H9 (cell line): Measurements from ENCODE around the gene ALOX5. TPM values are rescaled to one million over a fixed set of nuclear protein-coding genes. Genes with fewer than 3 reads are reported as not detected.
"Not testable (repeated sequence)": the region's sequence is repeated elsewhere in the genome, so short reads cannot be mapped to it uniquely, and the experiment has no call there.

ENCODE experiments used
- DNase-seq: peaks from one replicate; pipeline ENCODE4 v3.0.0-alpha.2; 2017
- H2AFZ ChIP-seq: one replicate; pipeline ENCODE4 v1.6.1; 2013; ENCODE audit warnings: mild to moderate bottlenecking, low read length, control low read depth, moderate library complexity
- H2AK5ac ChIP-seq: 2 replicates; pipeline ENCODE4 v1.6.1; 2013; ENCODE audit warnings: low read length, control low read depth, mixed read lengths; ENCODE audit not compliant: insufficient read length
- H2BK120ac ChIP-seq: one replicate; pipeline ENCODE4 v1.6.1; 2013; ENCODE audit warnings: low read depth, mild to moderate bottlenecking, low read length, control low read depth, inconsistent platforms; ENCODE audit not compliant: poor library complexity, severe bottlenecking
- H2BK12ac ChIP-seq: 2 replicates; pipeline ENCODE4 v1.6.1; 2013; ENCODE audit warnings: low read length, control low read depth, mixed read lengths, low read depth; ENCODE audit not compliant: insufficient read length
- H2BK15ac ChIP-seq: 2 replicates; pipeline ENCODE4 v1.6.1; 2013; ENCODE audit warnings: low read depth, low read length, control low read depth
- H2BK20ac ChIP-seq: one replicate; pipeline ENCODE4 v1.6.1; 2013; ENCODE audit warnings: low read depth, mild to moderate bottlenecking, low read length, control low read depth, inconsistent platforms; ENCODE audit not compliant: poor library complexity, severe bottlenecking
- H2BK5ac ChIP-seq: 2 replicates; pipeline ENCODE4 v1.6.1; 2013; ENCODE audit warnings: low read length, control low read depth, mixed read lengths; ENCODE audit not compliant: insufficient read length
- H3K14ac ChIP-seq: 2 replicates; pipeline ENCODE4 v1.6.1; 2013; ENCODE audit warnings: low read length, control low read depth; ENCODE audit not compliant: insufficient read depth
- H3K18ac ChIP-seq: 2 replicates; pipeline ENCODE4 v1.6.1; 2013; ENCODE audit warnings: low read depth, mild to moderate bottlenecking, mixed read lengths, low read length, control low read depth; ENCODE audit not compliant: insufficient read length
- H3K23ac ChIP-seq: 2 replicates; pipeline ENCODE4 v1.6.1; 2013; ENCODE audit warnings: low read length, control low read depth, mixed read lengths, low read depth; ENCODE audit not compliant: insufficient read length
- H3K23me2 ChIP-seq: 2 replicates; pipeline ENCODE4 v1.6.1; 2013; ENCODE audit warnings: low read depth, mild to moderate bottlenecking, mixed read lengths, low read length, control low read depth; ENCODE audit not compliant: insufficient read length, poor library complexity, severe bottlenecking
- H3K27ac ChIP-seq: 2 replicates; pipeline ENCODE4 v1.5.1; 2013; ENCODE audit warnings: low read length, control low read depth, mixed read lengths, low read depth; ENCODE audit not compliant: insufficient read length
- H3K27me3 ChIP-seq: 2 replicates; pipeline ENCODE4 v1.6.1; 2013; ENCODE audit warnings: low read length, control low read depth, inconsistent platforms; ENCODE audit not compliant: insufficient read depth
- H3K4ac ChIP-seq: 2 replicates; pipeline ENCODE4 v1.6.1; 2013; ENCODE audit warnings: low read depth, mild to moderate bottlenecking, control low read depth, inconsistent platforms, low read length, moderate library complexity
- H3K4me1 ChIP-seq: 2 replicates; pipeline ENCODE4 v1.6.1; 2013; ENCODE audit warnings: low read length, control low read depth, inconsistent platforms; ENCODE audit not compliant: insufficient read depth
- H3K4me2 ChIP-seq: 2 replicates; pipeline ENCODE4 v1.6.1; 2013; ENCODE audit warnings: low read length, control low read depth, mixed read lengths; ENCODE audit not compliant: insufficient read length, insufficient read depth
- H3K56ac ChIP-seq: 2 replicates; pipeline ENCODE4 v1.6.1; 2013; ENCODE audit warnings: low read depth, mild to moderate bottlenecking, mixed read lengths, low read length, control low read depth; ENCODE audit not compliant: insufficient read length
- H3K79me1 ChIP-seq: 2 replicates; pipeline ENCODE4 v1.6.1; 2013; ENCODE audit warnings: low read depth, mild to moderate bottlenecking, moderate library complexity, low read length, control low read depth, inconsistent platforms; ENCODE audit not compliant: insufficient read depth, poor library complexity, severe bottlenecking
- H3K79me2 ChIP-seq: 2 replicates; pipeline ENCODE4 v1.6.1; 2013; ENCODE audit warnings: low read length, control low read depth, inconsistent platforms; ENCODE audit not compliant: insufficient read depth
- H3K9ac ChIP-seq: 2 replicates; pipeline ENCODE4 v1.6.1; 2013; ENCODE audit warnings: low read length, control low read depth, mixed read lengths; ENCODE audit not compliant: insufficient read length; ENCODE audit errors: extremely low read depth
- H3K9me3 ChIP-seq: one replicate; pipeline ENCODE4 v1.6.1; 2013; ENCODE audit warnings: low read depth, low read length, inconsistent platforms; ENCODE audit not compliant: control insufficient read depth
- H3T11ph ChIP-seq: one replicate; pipeline ENCODE4 v1.6.1; 2013; ENCODE audit warnings: mild to moderate bottlenecking, low read length, control low read depth, inconsistent platforms
- H4K20me1 ChIP-seq: one replicate; pipeline ENCODE4 v1.6.1; 2013; ENCODE audit not compliant: control insufficient read depth, insufficient read length, insufficient read depth
- H4K5ac ChIP-seq: 2 replicates; pipeline ENCODE4 v1.6.1; 2013; ENCODE audit warnings: low read depth, mild to moderate bottlenecking, mixed read lengths, low read length, control low read depth; ENCODE audit not compliant: insufficient read length
- H4K8ac ChIP-seq: replicated peaks from 2 replicates; pipeline ENCODE4 v1.6.1; 2013; ENCODE audit warnings: low read length, control low read depth, mixed read lengths, low read depth; ENCODE audit not compliant: insufficient read length
- H4K91ac ChIP-seq: 2 replicates; pipeline ENCODE4 v1.6.1; 2013; ENCODE audit warnings: low read depth, mild to moderate bottlenecking, moderate library complexity, mixed read lengths, low read length, control low read depth; ENCODE audit not compliant: insufficient read length
- H3K27ac Mint-ChIP-seq, 3 experiments: 2 replicates in 2 of 3; 3 replicates in 1 of 3; pipeline ENCODE4 v1.8.0; 2020 to 2021; ENCODE audit warnings: mixed read lengths in 3 of 3, mild to moderate bottlenecking in 1 of 3, moderate library complexity in 1 of 3
- H3K27me3 Mint-ChIP-seq: 2 replicates; pipeline ENCODE4 v1.8.0; 2021; ENCODE audit warnings: low read depth, mild to moderate bottlenecking, moderate library complexity, mixed read lengths
- H3K36me3 Mint-ChIP-seq, 3 experiments: 2 replicates in 2 of 3; 3 replicates in 1 of 3; pipeline ENCODE4 v1.8.0; 2020 to 2021; ENCODE audit warnings: low read depth in 3 of 3, mixed read lengths in 3 of 3; ENCODE audit not compliant: insufficient read depth in 1 of 3
- H3K4me1 Mint-ChIP-seq, 2 experiments: 2 replicates each; pipeline ENCODE4 v1.8.0; 2020; ENCODE audit warnings: mixed read lengths in 2 of 2
- H3K4me3 Mint-ChIP-seq, 2 experiments: 2 replicates in 1 of 2; 3 replicates in 1 of 2; pipeline ENCODE4 v1.8.0; 2020 to 2021; ENCODE audit warnings: mild to moderate bottlenecking in 2 of 2, mixed read lengths in 2 of 2, moderate library complexity in 1 of 2
- H3K9me3 Mint-ChIP-seq, 2 experiments: 2 replicates in 1 of 2; 3 replicates in 1 of 2; pipeline ENCODE4 v1.8.0; 2020; ENCODE audit warnings: mild to moderate bottlenecking in 2 of 2, mixed read lengths in 2 of 2, moderate library complexity in 1 of 2
- WGBS: extraction: QIAGEN DNeasy Blood & Tissue Kit; methylation state at CpG from one replicate; pipeline ENCODE4 v1.1.7; 2013; ENCODE audit warnings: missing lambda C conversion rate, low lambda C conversion rate, mixed read lengths; ENCODE audit not compliant: insufficient read length; ENCODE audit errors: extremely low coverage; 5-methylcytosine and 5-hydroxymethylcytosine counted together
- total RNA-seq: library from RNA; stranded (reverse); gene quantifications from 2 replicates; pipeline ENCODE4 v1.2.1, GENCODE V29; 2021

The ALOX5 gene
- total RNA-seq, 1 experiment from 2014 or later: 3.7 TPM

DNA sequence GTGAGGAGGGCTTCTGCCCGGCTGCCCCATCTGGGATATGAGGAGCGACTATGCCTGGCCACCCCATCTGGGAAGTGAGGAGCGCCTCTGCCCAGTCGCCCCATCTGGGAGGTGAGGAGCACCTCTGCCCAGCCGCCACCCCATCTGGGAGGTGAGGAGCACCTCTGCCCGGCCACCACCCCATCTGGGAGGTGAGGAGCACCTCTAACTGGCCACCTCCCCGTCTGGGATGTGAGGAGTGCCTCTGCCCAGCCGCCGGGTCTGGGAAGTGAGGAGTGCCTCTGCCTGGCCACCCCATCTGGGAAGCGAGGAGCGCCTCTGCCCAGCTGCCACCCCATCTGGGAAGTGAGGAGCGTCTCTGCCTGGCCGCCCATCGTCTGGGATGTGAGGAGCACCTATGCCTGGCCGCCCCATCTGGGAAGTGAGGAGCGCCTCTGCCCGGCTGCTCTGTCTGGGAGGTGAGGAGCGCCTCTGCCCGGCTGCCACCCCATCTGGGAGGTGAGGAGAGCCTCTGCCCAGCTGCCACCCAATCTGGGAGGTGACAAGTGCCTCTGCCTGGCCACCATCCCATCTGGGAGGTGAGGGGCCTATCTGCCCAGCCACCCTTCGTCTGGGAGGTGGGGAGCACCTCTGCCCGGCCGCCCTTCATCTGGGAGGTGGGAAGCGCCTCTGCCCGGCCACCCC, 27.2 kb upstream of the ALOX5 start:
- not testable (repeated sequence) for H2AK5ac ChIP-seq, H3K4me1 Mint-ChIP-seq, H4K91ac ChIP-seq, H4K20me1 ChIP-seq, H2BK120ac ChIP-seq, H3K4me1 ChIP-seq, H3K9ac ChIP-seq, H2BK15ac ChIP-seq, H3K4ac ChIP-seq, H3K36me3 Mint-ChIP-seq, DNase-seq, H2BK20ac ChIP-seq, H4K8ac ChIP-seq, H3K23me2 ChIP-seq, H4K5ac ChIP-seq, H3K27ac Mint-ChIP-seq, H3K27ac ChIP-seq, H3K23ac ChIP-seq, H2BK5ac ChIP-seq, H3K56ac ChIP-seq, H3K79me1 ChIP-seq, H3K4me2 ChIP-seq, H3K14ac ChIP-seq, H3K79me2 ChIP-seq, H2BK12ac ChIP-seq, H3K27me3 ChIP-seq, H2AFZ ChIP-seq, H3K9me3 ChIP-seq, H3T11ph ChIP-seq, H3K18ac ChIP-seq, H3K4me3 Mint-ChIP-seq
- H3K27me3 Mint-ChIP-seq: peaks cover 14% of the 10 kb centered on the region
- peaks cover 33 to 60% of the 10 kb centered on the region in 2 experiments for H3K9me3 Mint-ChIP-seq
- no CpG with 5 or more reads among the region's 24 CpGs for WGBS

DNA sequence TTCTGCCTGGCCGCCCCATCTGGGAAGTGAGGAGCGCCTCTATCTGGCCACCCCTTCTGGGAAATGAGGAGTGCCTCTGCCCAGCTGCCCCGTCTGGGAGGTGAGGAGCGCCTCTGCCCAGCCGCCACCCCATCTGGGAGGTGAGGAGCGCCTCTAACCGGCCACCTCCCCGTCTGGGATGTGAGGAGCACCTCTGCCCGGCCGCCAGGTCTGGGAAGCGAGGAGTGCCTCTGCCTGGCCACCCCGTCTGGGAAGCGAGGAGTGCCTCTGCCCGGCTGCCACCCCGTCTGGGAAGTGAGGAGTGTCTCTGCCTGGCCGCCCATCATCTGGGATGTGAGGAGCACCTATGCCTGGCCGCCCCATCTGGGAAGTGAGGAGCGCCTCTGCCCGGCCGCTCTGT, 26.6 kb upstream of the ALOX5 start:
- WGBS: no CpG with 5 or more reads among the region's 20 CpGs
- not testable (repeated sequence) for H2BK12ac ChIP-seq, DNase-seq, H2AFZ ChIP-seq, H4K5ac ChIP-seq, H3K27ac ChIP-seq, H3K4me3 Mint-ChIP-seq, H4K20me1 ChIP-seq, H3T11ph ChIP-seq, H3K14ac ChIP-seq, H3K27me3 ChIP-seq, H3K23ac ChIP-seq, H2BK15ac ChIP-seq, H2BK5ac ChIP-seq, H3K4ac ChIP-seq, H4K91ac ChIP-seq, H3K56ac ChIP-seq, H3K27ac Mint-ChIP-seq, H3K4me1 ChIP-seq, H3K4me1 Mint-ChIP-seq, H3K36me3 Mint-ChIP-seq, H3K23me2 ChIP-seq, H3K18ac ChIP-seq, H2AK5ac ChIP-seq, H3K4me2 ChIP-seq, H3K9ac ChIP-seq, H2BK20ac ChIP-seq, H4K8ac ChIP-seq, H3K79me2 ChIP-seq, H3K9me3 ChIP-seq, H2BK120ac ChIP-seq, H3K79me1 ChIP-seq
- peaks cover 15% of the 10 kb centered on the region for H3K27me3 Mint-ChIP-seq
- H3K9me3 Mint-ChIP-seq: peaks cover 33 to 56% of the 10 kb centered on the region in 2 experiments
